Pancreas (tissue), 10 donors: Measurements from ENCODE around the gene MFSD6. TPM values are rescaled to one million over a fixed set of nuclear protein-coding genes. Genes with fewer than 3 reads are reported as not detected.
A peak's percentile ranks its signal among the peaks of the same experiment; 100 is the strongest.

Experiments used
- ATAC-seq, 4 donors: fragments of 200-7000 bp; cut with Tn5 transposase; one replicate each; pipeline versions ENCODE4 v1.8.0 to v1.9.1; 2020; ENCODE audit warnings: mild to moderate bottlenecking in 4 of 4, moderate library complexity in 4 of 4
- DNase-seq, 6 donors: peaks; one replicate each; pipeline ENCODE4 v3.0.0-alpha.2; 2020
- FAIRE-seq: peaks from 2 replicates; lab custom pipeline; 2012; peaks lifted over from hg19 to GRCh38; lab: Jason Lieb, UNC
- H3K27ac ChIP-seq, 4 donors: fragments of 200-600 bp; sonication (generic); 1 replicate in 3 of 4; 2 replicates in 1 of 4; pipeline versions ENCODE4 v1.5.0 to v1.8.0; 2020
- H3K27me3 ChIP-seq, 4 donors: fragments of 200-600 bp; one replicate each; pipeline ENCODE4 v1.8.0; 2021
- H3K36me3 ChIP-seq, 3 donors: fragments of 200-600 bp; sonication (generic) in 1 of 3; one replicate each; pipeline versions ENCODE4 v1.5.0 to v1.8.0; 2020 to 2021
- H3K4me1 ChIP-seq, 3 donors: fragments of 200-600 bp; one replicate each; pipeline ENCODE4 v1.8.0; 2021
- H3K4me3 ChIP-seq, 4 donors: fragments of 200-600 bp; sonication (generic) in 2 of 4; one replicate each; pipeline versions ENCODE4 v1.5.0 to v1.8.0; 2020 to 2021
- H3K9me3 ChIP-seq, 4 donors: fragments of 200-600 bp; one replicate each; pipeline ENCODE4 v1.8.0; 2021
- WGBS, 2 donors: extraction: QIAGEN DNeasy Blood & Tissue Kit; methylation state at CpG; one replicate each; pipeline ENCODE4 v1.1.7; 2013; 5-methylcytosine and 5-hydroxymethylcytosine counted together
- intact Hi-C, 3 donors: fragments of 100-400 bp; cut with DNase I; formaldehyde crosslinking; loops; one replicate each; pipeline versions ENCODE4 v1.11.1 to v1.14.2; 2022
- polyA plus RNA-seq, 2 donors: library from polyadenylated mRNA; stranded (reverse); fragments of 200-250 nt; gene quantifications; one replicate each; pipeline ENCODE4 v1.2.3, GENCODE V29; 2013
- total RNA-seq, 6 donors: library from RNA; stranded (reverse); fragmentation: NEBNext Ultra II Directional in 4 of 6; extraction: Animal tissue kit (Norgen Biotek cat#: 25700) in 4 of 6; gene quantifications; one replicate each; pipeline versions ENCODE4 v1.2.1 to v1.2.4, GENCODE V29; 2021 to 2023
- TF ChIP-seq, protein P1 (sequence below), 4 donors: fragments of 200-600 bp; sonication (generic) in 3 of 4; IDR thresholded peaks; one replicate each; pipeline versions ENCODE4 v1.5.0 to v1.8.0; 2021; ENCODE audit warnings: antibody characterized with exemption in 4 of 4
- donor health status: healthy with polysubstance abuse.
- donor health status: DM: no; HTN: no; CAD: no; lungs with moderate emphysema.
- donor health status: DM: no; HTN: no; CAD: no.
- donor health status: control.
- donor health status: control.
- donor health status: Bipolar disorder and iron deficiency.
- donor health status: DM: yes; HTN: yes; CAD: no.
- donor health status: DM: no; HTN: no; CAD: no.
- donor health status: DM: no; HTN: no; CAD: no.
- donor health status: DM: yes; HTN: yes; CAD: no.

MFSD6 gene
- total and polyA plus RNA-seq, 8 donors = 5.3 to 22.9 (median 15.4) TPM

DNA sequence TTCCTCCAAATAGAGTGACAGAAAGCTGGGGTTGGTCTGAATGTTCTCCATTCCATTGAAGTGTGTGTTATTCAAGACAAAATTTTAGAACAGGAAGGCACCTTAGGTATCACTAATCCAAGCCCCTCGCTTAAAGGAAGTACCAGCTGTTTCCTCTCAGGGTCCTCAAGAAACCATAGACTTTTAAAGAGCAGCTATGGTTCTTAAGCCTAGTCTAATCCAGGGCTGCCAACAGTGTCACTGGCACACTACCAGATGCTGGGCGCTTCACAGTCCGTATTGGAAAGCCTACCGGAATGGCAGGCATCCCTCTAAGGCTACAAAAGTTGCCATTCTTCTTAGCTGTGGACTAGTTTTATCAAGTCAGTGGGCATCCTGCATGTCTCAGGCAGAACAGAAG, 124.4 kb downstream of the MFSD6 start:
- 80 to 81% methylated on average over 4 of the region's 4 CpGs for WGBS, 2 donors
- TF ChIP-seq, protein P1, sequence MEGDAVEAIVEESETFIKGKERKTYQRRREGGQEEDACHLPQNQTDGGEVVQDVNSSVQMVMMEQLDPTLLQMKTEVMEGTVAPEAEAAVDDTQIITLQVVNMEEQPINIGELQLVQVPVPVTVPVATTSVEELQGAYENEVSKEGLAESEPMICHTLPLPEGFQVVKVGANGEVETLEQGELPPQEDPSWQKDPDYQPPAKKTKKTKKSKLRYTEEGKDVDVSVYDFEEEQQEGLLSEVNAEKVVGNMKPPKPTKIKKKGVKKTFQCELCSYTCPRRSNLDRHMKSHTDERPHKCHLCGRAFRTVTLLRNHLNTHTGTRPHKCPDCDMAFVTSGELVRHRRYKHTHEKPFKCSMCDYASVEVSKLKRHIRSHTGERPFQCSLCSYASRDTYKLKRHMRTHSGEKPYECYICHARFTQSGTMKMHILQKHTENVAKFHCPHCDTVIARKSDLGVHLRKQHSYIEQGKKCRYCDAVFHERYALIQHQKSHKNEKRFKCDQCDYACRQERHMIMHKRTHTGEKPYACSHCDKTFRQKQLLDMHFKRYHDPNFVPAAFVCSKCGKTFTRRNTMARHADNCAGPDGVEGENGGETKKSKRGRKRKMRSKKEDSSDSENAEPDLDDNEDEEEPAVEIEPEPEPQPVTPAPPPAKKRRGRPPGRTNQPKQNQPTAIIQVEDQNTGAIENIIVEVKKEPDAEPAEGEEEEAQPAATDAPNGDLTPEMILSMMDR (IDR thresholded peaks at IDR 0.05) = no peak
- H3K27ac ChIP-seq = no peak overlapping the region
- no peaks in the 10 kb centered on the region for H3K9me3 ChIP-seq
- peaks cover 0 to 5% (median 3%) of the 10 kb centered on the region in 3 donors for H3K4me1 ChIP-seq
- DNase-seq (no peak), ATAC-seq (no peak), FAIRE-seq (no peak)
- intact Hi-C loops = no loop called here
- H3K36me3 ChIP-seq = no peaks in the 10 kb centered on the region
- H3K4me3 ChIP-seq = no peak overlapping the region
- H3K27me3 ChIP-seq = no peaks in the 10 kb centered on the region

DNA sequence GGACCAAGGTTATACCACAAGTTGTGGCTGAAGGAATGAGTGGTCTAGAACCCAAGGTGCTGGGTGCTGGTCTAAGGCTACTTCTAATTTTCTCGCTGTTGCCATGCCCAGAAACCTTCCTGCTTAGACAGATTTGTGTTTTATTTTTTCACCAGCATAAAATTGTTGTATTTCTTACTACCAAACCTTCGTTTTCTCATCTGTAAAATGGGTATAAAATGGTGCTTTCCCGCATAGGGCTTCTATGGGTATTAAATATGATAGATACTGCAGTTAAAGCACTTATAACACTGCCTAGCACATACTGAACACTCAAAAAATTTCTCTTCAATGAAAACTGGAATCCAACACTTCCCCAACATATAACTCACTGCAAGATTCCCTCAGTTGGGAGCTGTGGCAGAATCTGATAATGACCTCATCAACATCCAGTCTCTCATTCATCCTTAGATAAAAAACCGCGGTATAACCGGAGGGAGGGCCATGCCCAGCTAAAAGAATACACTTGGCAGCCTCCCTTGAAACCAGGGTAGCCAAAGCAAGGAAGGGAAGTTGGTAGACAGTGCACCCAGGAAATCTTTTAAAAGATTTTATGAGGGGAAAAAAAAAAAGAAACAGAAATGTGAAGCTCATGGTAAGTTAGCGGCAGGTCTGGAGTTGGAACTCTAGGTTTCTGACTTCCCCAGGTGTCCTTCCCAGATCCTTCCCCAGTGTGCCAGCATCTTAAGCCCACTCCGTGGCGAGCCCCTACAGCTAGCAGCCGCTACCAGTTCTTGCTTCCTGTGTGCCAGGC, 125.2 kb downstream of the MFSD6 start:
- peaks cover 0 to 5% (median 3%) of the 10 kb centered on the region in 3 donors for H3K4me1 ChIP-seq
- no peaks in the 10 kb centered on the region for H3K9me3 ChIP-seq
- TF ChIP-seq, protein P1 (IDR thresholded peaks at IDR 0.05) = no peak
- no peak for ATAC-seq
- DNase-seq = no peak
- 46 to 51% methylated on average over 10 of the region's 10 CpGs for WGBS, 2 donors
- H3K4me3 ChIP-seq = peak overlapping the region; percentile 70 to 93 (median 78)
- H3K27me3 ChIP-seq = no peaks in the 10 kb centered on the region
- H3K36me3 ChIP-seq = no peaks in the 10 kb centered on the region
- no peak for FAIRE-seq
- intact Hi-C loops = no loop called here
- H3K27ac ChIP-seq = peak overlapping the region; percentile 84 to 94 (median 90)

DNA sequence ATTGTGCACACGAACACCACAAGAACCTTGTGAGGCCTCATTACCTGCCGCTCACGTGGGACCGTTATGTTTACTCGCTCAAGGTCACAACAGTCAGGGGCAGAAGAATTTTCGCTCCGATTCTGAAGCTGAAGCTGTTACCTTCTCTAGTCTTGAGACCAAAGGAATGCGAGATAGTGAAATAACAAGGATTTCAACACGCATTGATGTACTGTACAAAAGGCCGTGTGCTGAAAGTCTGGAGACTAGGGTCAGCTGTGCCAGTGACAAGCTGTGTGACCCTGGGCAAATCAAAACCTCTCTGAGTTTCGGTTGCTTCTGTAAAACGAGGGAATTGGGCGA, 125.8 kb downstream of the MFSD6 start:
- WGBS, 2 donors = 1% methylated on average over 13 of the region's 13 CpGs
- H3K9me3 ChIP-seq = no peaks in the 10 kb centered on the region
- no peaks in the 10 kb centered on the region for H3K27me3 ChIP-seq
- H3K4me3 ChIP-seq = peak overlapping the region; percentile 70 to 93 (median 78)
- DNase-seq = peak in 4 of 6 donors; percentile 14 to 33 (median 28)
- H3K27ac ChIP-seq = peak overlapping the region; percentile 84 to 94 (median 90)
- TF ChIP-seq, protein P1 (IDR thresholded peaks at IDR 0.05) = no peak
- intact Hi-C loops = no loop called here
- H3K4me1 ChIP-seq = peaks cover 0 to 5% (median 3%) of the 10 kb centered on the region in 3 donors
- FAIRE-seq = no peak
- peak; percentile 36 to 49 (median 42) for ATAC-seq
- H3K36me3 ChIP-seq = no peaks in the 10 kb centered on the region

DNA sequence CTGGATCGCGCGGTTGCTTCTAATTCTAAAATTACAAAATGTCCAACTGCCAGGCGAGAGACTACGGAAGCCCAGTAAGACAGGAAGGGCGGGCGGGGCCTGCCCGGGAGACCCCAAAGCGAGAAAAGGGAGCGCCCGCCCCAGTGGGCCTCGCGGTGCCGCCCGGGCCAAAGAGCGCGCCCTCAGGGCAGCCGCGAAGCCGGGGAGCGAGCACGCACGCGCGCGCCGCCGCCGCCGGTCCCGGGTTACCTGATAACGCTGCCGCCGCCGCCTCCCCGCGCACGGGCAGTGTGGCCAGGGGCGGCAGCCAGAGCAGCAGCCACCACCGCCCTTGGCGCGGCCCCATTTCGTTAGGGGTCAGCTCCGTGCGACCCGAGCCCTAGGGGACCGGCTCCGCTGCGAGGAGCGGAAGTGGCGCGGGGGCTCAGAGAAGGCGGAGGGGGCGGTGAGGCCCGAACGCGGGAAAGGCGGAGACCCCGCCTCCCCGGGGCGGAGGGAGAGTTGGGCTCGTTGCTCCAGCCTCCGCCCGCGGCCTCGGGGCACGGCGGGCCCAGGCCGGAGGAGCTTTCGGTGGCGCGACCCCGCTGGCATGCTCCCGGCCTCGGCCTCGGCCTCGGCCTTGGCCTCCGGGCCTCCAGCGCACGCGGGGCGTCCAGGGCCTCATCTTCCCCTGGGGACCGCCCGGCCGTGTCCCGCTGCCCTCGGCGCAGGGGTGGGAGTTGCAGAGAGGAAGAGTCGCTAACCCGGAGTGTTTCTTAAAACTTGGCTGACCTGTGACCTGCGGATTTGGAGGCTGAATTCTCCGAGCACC, 126.4 kb downstream of the MFSD6 start, which contains the start of gene NEMP2:
Gene NEMP2 (minus strand): TSS at position 413 of the 811 bp plus-strand sequence. CDS start 67 bp downstream, at position 346.
- TF ChIP-seq, protein P1 (IDR thresholded peaks at IDR 0.05) = no peak
- no peak for FAIRE-seq
- no peaks in the 10 kb centered on the region for H3K36me3 ChIP-seq
- intact Hi-C loops = no loop called here
- peak within 1 kb of the TSS; percentile 70 to 93 (median 78) for H3K4me3 ChIP-seq
- peak; percentile 92 to 95 (median 94) for ATAC-seq
- 0 to 1% methylated on average over 56 to 92 of the region's 92 CpGs for WGBS, 2 donors
- peak; percentile 70 to 91 (median 76) for DNase-seq
- H3K4me1 ChIP-seq = peaks cover 0 to 5% (median 3%) of the 10 kb centered on the region in 3 donors
- peak within 1 kb of the TSS; percentile 84 to 94 (median 90) for H3K27ac ChIP-seq
- H3K27me3 ChIP-seq = no peaks in the 10 kb centered on the region
- H3K9me3 ChIP-seq = no peaks in the 10 kb centered on the region
